Testis (tissue), 3 donors: ENCODE data around the gene SIX5. TPM values are rescaled to one million over a fixed set of nuclear protein-coding genes. Genes with fewer than 3 reads are reported as not detected.

Experiments used
- DNase-seq: peaks from one replicate; pipeline ENCODE4 v3.0.0-alpha.2; 2019
- H3K27ac ChIP-seq, 2 donors: fragments of 200-600 bp; sonication (generic); one replicate each; pipeline ENCODE4 v1.5.1; 2019
- H3K27me3 ChIP-seq: fragments of 200-600 bp; sonication (generic); one replicate; pipeline ENCODE4 v1.5.1; 2019
- H3K36me3 ChIP-seq: fragments of 200-600 bp; sonication (generic); one replicate; pipeline ENCODE4 v1.5.1; 2017; ENCODE audit warnings: low read depth; ENCODE audit errors: missing control alignments
- H3K4me1 ChIP-seq: fragments of 200-600 bp; sonication (generic); one replicate; pipeline ENCODE4 v1.5.1; 2019
- H3K4me3 ChIP-seq, 2 donors: fragments of 200-600 bp; sonication (generic); one replicate each; pipeline ENCODE4 v1.5.1; 2017 to 2019
- H3K9me3 ChIP-seq: fragments of 200-600 bp; sonication (generic); one replicate; pipeline ENCODE4 v1.5.1; 2017
- POLR2A ChIP-seq: fragments of 450-650 bp; IDR thresholded peaks from one replicate; pipeline ENCODE4 v1.6.1; 2017; ENCODE audit warnings: antibody characterized with exemption, mild to moderate bottlenecking, moderate library complexity
- WGBS, 2 donors: methylation state at CpG; one replicate each; pipeline ENCODE4 v1.1.5; 2018; 5-methylcytosine and 5-hydroxymethylcytosine counted together
- intact Hi-C: fragments of 100-400 bp; cut with DNase I; formaldehyde crosslinking; loops from one replicate; pipeline ENCODE4 v1.15.1; 2023; ENCODE audit warnings: low total_unique reads
- polyA plus RNA-seq: library from polyadenylated mRNA; stranded (reverse); fragments of 350-450 nt; fragmentation: Illumina TruSeq; extraction: RNeasy Lipid Tissue Mini Kit (QIAGEN cat#74804); gene quantifications from one replicate; pipeline ENCODE4 v1.2.3, GENCODE V29; 2014; ENCODE audit warnings: low read depth, low replicate concordance; ENCODE audit not compliant: insufficient read depth
- total RNA-seq, 2 donors: library from RNA; depleted of rRNA; stranded (reverse); fragments of >200 nt; gene quantifications; one replicate each; pipeline ENCODE4 v1.2.3, GENCODE V29; 2016
- TF ChIP-seq, protein P1 (sequence below), 3 experiments: fragments of 450-650 bp in 2 of 3; fragments of 200-600 bp in 1 of 3; sonication (generic) in 1 of 3; IDR thresholded peaks; one replicate each; pipeline ENCODE4 v1.5.1; 2016 to 2019; ENCODE audit warnings: antibody characterized with exemption in 3 of 3, mild to moderate bottlenecking in 2 of 3, moderate library complexity in 1 of 3

Gene SIX5
- total and polyA plus RNA-seq, 3 donors from 2014 or later, result 12.9 to 19.4 (median 16.1) TPM

DNA sequence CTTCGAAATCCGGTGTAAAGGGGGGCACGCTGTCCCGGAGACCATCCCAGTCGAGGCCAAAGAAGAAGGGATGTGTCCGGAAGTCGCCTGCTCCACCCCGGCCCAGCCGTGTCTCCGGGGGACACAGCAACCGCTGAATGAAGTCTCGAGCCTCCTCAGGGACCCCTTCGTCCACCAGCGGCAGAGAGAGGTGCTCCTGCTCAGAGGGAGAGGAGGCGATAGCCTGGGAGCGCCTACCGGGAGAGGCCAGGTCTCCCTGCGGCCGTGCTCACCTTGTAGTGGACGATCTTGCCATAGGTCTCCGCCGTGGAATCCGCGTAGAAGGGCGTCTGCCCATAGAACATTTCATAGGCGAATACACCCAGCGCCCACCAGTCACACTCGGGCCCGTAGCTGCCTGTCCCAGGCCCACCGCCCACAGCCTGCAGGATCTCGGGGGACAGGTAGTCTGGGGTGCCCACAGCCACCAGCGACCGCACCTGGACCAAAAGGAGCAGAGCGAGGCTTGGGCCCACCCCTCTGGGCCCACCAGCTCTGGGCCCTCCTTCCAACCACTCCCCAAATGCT, 8.4 kb upstream of the SIX5 start:
- H3K4me3 ChIP-seq, result no peak overlapping the region
- H3K27ac ChIP-seq, result no peak overlapping the region
- no peaks in the 10 kb centered on the region for H3K36me3 ChIP-seq
- no peaks in the 10 kb centered on the region for H3K27me3 ChIP-seq
- DNase-seq, result no peak
- peaks cover 18% of the 10 kb centered on the region for H3K4me1 ChIP-seq
- TF ChIP-seq POLR2A, result no peak
- no peaks in the 10 kb centered on the region for H3K9me3 ChIP-seq
- 96 to 97% methylated on average over 27 to 34 of the region's 34 CpGs for WGBS, 2 donors
- intact Hi-C loops, result loop anchor here (10.0 kb wide), 1 partner anchor 107 kb away; the partner anchor contains the start of gene IRF2BP1

DNA sequence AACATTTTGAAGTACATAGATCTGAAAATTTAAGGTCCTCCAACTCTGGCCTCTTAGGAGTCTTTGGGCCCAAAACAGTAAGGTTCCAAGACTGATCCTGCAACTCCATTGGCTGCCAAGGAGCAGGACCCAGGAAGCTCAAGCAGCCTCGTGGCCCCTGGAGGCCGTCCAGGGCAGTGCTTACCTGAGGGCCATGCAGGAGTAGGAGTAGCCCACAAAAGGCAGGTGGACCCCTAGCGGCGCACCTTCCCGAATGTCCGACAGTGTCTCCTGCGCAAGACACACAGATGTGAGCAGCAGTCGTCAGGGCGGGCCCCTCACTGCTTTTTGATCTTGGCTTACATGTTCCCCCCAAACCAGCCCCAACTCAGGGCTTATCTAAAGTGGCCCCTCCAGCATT, 5.7 kb upstream of the SIX5 start:
- Histone ChIP-seq H3K4me1 (peaks cover 12% of the 10 kb centered on the region), H3K27me3 (no peaks in the 10 kb centered on the region), H3K27ac (no peak overlapping the region), H3K36me3 (no peaks in the 10 kb centered on the region), H3K4me3 (no peak overlapping the region), H3K9me3 (no peaks in the 10 kb centered on the region)
- WGBS, 2 donors, result 85 to 90% methylated on average over 9 of the region's 9 CpGs
- DNase-seq, result no peak
- TF ChIP-seq, protein P1, sequence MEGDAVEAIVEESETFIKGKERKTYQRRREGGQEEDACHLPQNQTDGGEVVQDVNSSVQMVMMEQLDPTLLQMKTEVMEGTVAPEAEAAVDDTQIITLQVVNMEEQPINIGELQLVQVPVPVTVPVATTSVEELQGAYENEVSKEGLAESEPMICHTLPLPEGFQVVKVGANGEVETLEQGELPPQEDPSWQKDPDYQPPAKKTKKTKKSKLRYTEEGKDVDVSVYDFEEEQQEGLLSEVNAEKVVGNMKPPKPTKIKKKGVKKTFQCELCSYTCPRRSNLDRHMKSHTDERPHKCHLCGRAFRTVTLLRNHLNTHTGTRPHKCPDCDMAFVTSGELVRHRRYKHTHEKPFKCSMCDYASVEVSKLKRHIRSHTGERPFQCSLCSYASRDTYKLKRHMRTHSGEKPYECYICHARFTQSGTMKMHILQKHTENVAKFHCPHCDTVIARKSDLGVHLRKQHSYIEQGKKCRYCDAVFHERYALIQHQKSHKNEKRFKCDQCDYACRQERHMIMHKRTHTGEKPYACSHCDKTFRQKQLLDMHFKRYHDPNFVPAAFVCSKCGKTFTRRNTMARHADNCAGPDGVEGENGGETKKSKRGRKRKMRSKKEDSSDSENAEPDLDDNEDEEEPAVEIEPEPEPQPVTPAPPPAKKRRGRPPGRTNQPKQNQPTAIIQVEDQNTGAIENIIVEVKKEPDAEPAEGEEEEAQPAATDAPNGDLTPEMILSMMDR (IDR thresholded peaks at IDR 0.05), result no peak
- no peak for TF ChIP-seq POLR2A
- intact Hi-C loops, result loop anchor here (10.0 kb wide), 1 partner anchor 110 kb away; the partner anchor contains the start of gene IRF2BP1

DNA sequence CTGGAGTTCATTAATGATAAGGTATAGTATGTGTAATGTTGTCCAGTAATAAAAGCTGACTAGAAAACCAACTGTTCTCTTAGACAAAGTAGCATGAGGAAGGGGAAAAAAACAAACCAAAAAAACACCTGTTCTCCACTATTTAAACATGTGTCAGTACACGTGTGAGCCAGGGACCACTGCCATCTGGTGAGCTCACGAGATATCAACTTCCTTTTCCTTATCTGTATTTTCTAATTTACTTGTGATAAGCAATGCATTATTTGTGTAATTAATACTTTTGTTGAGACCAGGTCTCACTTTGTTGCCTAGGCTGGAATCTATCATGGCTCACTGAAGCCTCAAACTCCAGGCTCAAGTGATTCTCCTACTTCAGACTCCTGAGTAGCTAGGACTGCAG, 4.3 kb upstream of the SIX5 start:
- no peaks in the 10 kb centered on the region for H3K36me3 ChIP-seq
- 59 to 60% methylated on average over 2 of the region's 2 CpGs for WGBS, 2 donors
- DNase-seq, result no peak
- H3K4me1 ChIP-seq, result peaks cover 9% of the 10 kb centered on the region
- no peaks in the 10 kb centered on the region for H3K27me3 ChIP-seq
- H3K4me3 ChIP-seq, result no peak overlapping the region
- no peak overlapping the region for H3K27ac ChIP-seq
- no peaks in the 10 kb centered on the region for H3K9me3 ChIP-seq
- intact Hi-C loops, result loop anchor here (10.0 kb wide), 1 partner anchor 111 kb away; the partner anchor contains the start of gene IRF2BP1
- TF ChIP-seq, protein P1 (IDR thresholded peaks at IDR 0.05), result no peak
- no peak for TF ChIP-seq POLR2A

DNA sequence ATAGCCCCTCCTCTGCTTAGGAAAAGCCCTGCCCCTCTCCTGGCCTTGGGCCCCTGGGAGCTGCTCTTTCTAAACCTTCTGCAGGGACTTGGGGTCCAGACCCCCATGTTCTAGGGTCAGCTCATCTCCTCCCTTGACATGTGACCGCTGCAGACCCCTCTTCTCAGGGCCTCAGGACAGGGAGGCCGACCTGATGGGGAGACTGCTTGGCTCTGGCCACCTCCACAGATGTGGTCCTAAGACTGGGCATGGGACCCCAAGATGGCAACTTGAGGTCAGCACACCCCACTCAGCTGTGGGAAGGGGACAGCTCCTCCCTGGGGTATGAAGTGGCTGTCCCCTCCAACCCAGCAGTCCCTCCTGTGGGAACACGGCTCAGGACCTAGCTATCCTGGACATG, 3.9 kb upstream of the SIX5 start:
- peaks cover 9% of the 10 kb centered on the region for H3K4me1 ChIP-seq
- H3K4me3 ChIP-seq, result no peak overlapping the region
- no peaks in the 10 kb centered on the region for H3K36me3 ChIP-seq
- H3K27ac ChIP-seq, result no peak overlapping the region
- WGBS, 2 donors, result 94 to 100% methylated on average over 2 to 3 of the region's 3 CpGs
- no peak for DNase-seq
- H3K27me3 ChIP-seq, result no peaks in the 10 kb centered on the region
- TF ChIP-seq, protein P1 (IDR thresholded peaks at IDR 0.05), result no peak
- TF ChIP-seq POLR2A, result no peak
- H3K9me3 ChIP-seq, result no peaks in the 10 kb centered on the region
- intact Hi-C loops, result loop anchor here (10.0 kb wide), 1 partner anchor 112 kb away; the partner anchor contains the start of gene IRF2BP1

DNA sequence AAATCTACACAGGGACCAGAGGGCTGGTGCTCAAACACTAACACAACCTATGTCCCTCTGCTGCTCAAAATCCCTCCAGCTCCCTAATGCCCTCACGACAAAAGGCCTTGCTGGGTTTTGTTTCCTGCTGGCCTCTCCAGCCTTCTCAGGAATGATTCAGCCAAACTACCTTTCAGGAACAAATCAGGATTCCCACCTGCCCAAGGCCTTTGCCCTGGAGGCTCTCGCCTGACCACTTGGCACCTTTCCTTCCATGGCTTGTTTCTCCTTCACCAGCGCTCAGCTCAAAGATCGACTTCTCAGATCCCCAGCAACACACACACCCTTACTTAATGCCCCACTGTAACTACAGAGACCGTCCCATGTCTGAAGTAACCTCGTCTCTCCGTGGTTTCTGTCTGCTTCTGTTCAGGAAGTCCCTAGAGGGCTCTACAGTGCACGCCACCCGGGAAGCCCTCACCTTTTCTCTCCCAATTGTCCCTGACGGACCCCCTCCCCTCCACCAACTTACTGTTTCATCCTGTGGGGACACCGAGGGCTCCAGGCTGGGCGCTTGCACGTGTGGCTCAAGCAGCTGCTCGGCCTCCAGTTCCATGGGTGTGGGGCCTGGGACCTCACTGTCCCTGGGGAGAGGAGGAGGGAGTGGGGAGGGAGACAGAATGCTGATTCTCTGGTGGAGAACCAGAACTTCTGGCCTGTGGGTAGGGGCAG, 3.2 kb upstream of the SIX5 start:
- no peak overlapping the region for H3K4me3 ChIP-seq
- H3K27ac ChIP-seq, result no peak overlapping the region
- WGBS, 2 donors, result 83 to 84% methylated on average over 14 of the region's 14 CpGs
- peaks cover 9% of the 10 kb centered on the region for H3K4me1 ChIP-seq
- intact Hi-C loops, result loop anchor here (10.0 kb wide), 1 partner anchor 113 kb away; the partner anchor contains the start of gene IRF2BP1
- no peaks in the 10 kb centered on the region for H3K36me3 ChIP-seq
- DNase-seq, result no peak
- no peaks in the 10 kb centered on the region for H3K27me3 ChIP-seq
- TF ChIP-seq, protein P1 (IDR thresholded peaks at IDR 0.05), result no peak
- no peak for TF ChIP-seq POLR2A
- H3K9me3 ChIP-seq, result no peaks in the 10 kb centered on the region
